Adrenal gland (tissue), 12 donors: ENCODE results near the gene POLR2M. TPM values are rescaled to one million over a fixed set of nuclear protein-coding genes. Genes with fewer than 3 reads are reported as not detected.

ENCODE experiments used
- DNase-seq, 7 donors: peaks; one replicate each; pipeline ENCODE4 v3.0.0-alpha.2; 2019 to 2020
- H3K27ac ChIP-seq, 5 donors: fragments of 200-600 bp; sonication (generic) in 4 of 5; 1 replicate in 3 of 5; 2 replicates in 2 of 5; pipeline versions ENCODE4 v1.5.1 to v1.8.0; 2016 to 2020; ENCODE audit warnings: mild to moderate bottlenecking in 1 of 5
- H3K27me3 ChIP-seq: fragments of 200-600 bp; 2 replicates; pipeline ENCODE4 v1.8.0; 2021
- H3K36me3 ChIP-seq, 2 donors: fragments of 200-600 bp; replicated peaks in 1 of 2; 1 replicate in 1 of 2; 2 replicates in 1 of 2; pipeline versions ENCODE4 v1.5.1 to v1.8.0; 2018 to 2022
- H3K4me1 ChIP-seq, 2 donors: fragments of 200-600 bp; replicated peaks in 1 of 2; 1 replicate in 1 of 2; 2 replicates in 1 of 2; pipeline versions ENCODE4 v1.5.1 to v1.8.0; 2018 to 2021
- H3K4me3 ChIP-seq, 4 donors: fragments of 200-600 bp; sonication (generic) in 3 of 4; one replicate each; pipeline ENCODE4 v1.5.1; 2016 to 2018
- H3K9me3 ChIP-seq, 3 donors: fragments of 200-600 bp; sonication (generic) in 1 of 3; replicated peaks in 1 of 3; 1 replicate in 2 of 3; 2 replicates in 1 of 3; pipeline versions ENCODE4 v1.5.1 to v1.8.0; 2016 to 2021
- CTCF ChIP-seq, 6 experiments: fragments of 450-650 bp in 4 of 6; fragments of 200-600 bp in 2 of 6; sonication (generic) in 1 of 6; IDR thresholded peaks; 1 replicate in 5 of 6; 2 replicates in 1 of 6; pipeline versions ENCODE4 v1.5.1 to v1.8.0; 2016 to 2021; ENCODE audit warnings: antibody characterized with exemption in 6 of 6, mild to moderate bottlenecking in 2 of 6, moderate library complexity in 1 of 6
- POLR2A ChIP-seq, 2 donors: fragments of 450-650 bp; IDR thresholded peaks; one replicate each; pipeline ENCODE4 v1.6.1; 2017; ENCODE audit warnings: antibody characterized with exemption in 2 of 2, mild to moderate bottlenecking in 2 of 2, moderate library complexity in 1 of 2
- WGBS, 4 donors: extraction: QIAGEN DNeasy Blood & Tissue Kit in 2 of 4; methylation state at CpG; one replicate each; pipeline versions ENCODE4 v1.1.5 to v1.1.7; 2013 to 2017; 5-methylcytosine and 5-hydroxymethylcytosine counted together
- intact Hi-C, 2 donors: fragments of 100-400 bp; cut with DNase I; formaldehyde crosslinking; loops; one replicate each; pipeline versions ENCODE4 v1.14.1 to v1.15.0; 2022 to 2023
- polyA plus RNA-seq, 3 donors: library from polyadenylated mRNA; stranded (reverse); fragments of 200-250 nt in 2 of 3; fragments of 350-450 nt in 1 of 3; fragmentation: Illumina TruSeq in 1 of 3; extraction: RNeasy Lipid Tissue Mini Kit (QIAGEN cat#74804) in 1 of 3; gene quantifications; one replicate each; pipeline ENCODE4 v1.2.3, GENCODE V29; 2013 to 2014
- total RNA-seq, 9 donors: library from RNA; depleted of rRNA in 4 of 9; stranded (reverse); fragments of >200 nt in 4 of 9; fragments of 120-200 nt in 1 of 9; fragmentation: NEBNext Ultra II Directional in 1 of 9; extraction: Animal tissue kit (Norgen Biotek cat#: 25700) in 1 of 9; gene quantifications; one replicate each; pipeline versions ENCODE4 v1.1.0 to v1.2.4, GENCODE V29; 2013 to 2023
- donor health status: healthy with polysubstance abuse.
- donor health status: Bipolar disorder and iron deficiency.
- donor health status: DM: yes; HTN: yes; CAD: no.
- donor health status: DM: no; HTN: no; CAD: no.
- donor health status: DM: no; HTN: no; CAD: no.
- donor health status: DM: yes; HTN: yes; CAD: no.

Gene POLR2M
- total and polyA plus RNA-seq, 12 donors, result 21.0 to 404 (median 79.8) TPM

GRCh38 chr15:57703387-57703786, 3.1 kb upstream of the POLR2M start:
- intact Hi-C loops, result no loop called here

DNA sequence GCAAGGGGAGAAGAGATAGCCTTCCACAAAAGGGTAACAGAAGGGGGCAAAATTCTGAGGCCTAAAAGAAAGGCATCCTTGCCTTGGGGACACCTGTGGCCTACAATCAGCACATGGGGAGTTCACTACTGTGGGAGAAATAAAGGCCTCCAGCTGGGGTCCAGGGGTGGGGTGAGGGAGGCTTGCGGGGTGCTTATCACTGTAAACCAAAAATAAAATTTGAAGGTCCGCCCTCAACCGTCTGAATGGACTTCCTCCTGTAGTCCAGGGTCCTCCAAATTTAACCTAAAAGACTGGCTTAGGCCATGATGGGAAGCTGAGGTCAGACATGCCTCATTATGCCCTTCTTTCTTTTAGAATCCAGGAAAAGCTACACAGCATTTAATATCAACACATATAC, 2.1 kb upstream of the POLR2M start:
- Histone ChIP-seq H3K4me1 (peaks cover 6 to 40% of the 10 kb centered on the region in 2 donors), H3K4me3 (no peak overlapping the region), H3K27ac (no peak overlapping the region), H3K9me3 (no peaks in the 10 kb centered on the region), H3K27me3 (no peaks in the 10 kb centered on the region), H3K36me3 (no peaks in the 10 kb centered on the region)
- DNase-seq, result no peak
- 89 to 97% (median 93%) methylated on average over 3 of the region's 3 CpGs for WGBS, 4 donors
- intact Hi-C loops, result no loop called here
- TF ChIP-seq CTCF (IDR thresholded peaks at IDR 0.05) (no peak), POLR2A (IDR thresholded peaks at IDR 0.05) (no peak)

More at GRCh38 chr15:57703387-57703786, 3.1 kb upstream of the POLR2M start:
- no peaks in the 10 kb centered on the region for H3K9me3 ChIP-seq
- H3K27me3 ChIP-seq, result no peaks in the 10 kb centered on the region
- DNase-seq, result no peak
- H3K36me3 ChIP-seq, result no peaks in the 10 kb centered on the region
- 3 to 17% (median 12%) methylated on average over 2 of the region's 2 CpGs for WGBS, 4 donors
- TF ChIP-seq POLR2A (IDR thresholded peaks at IDR 0.05) (no peak), CTCF (IDR thresholded peaks at IDR 0.05) (no peak)
- H3K27ac ChIP-seq, result peak overlapping the region in 1 of 5 donors; percentile 53
- peaks cover 6 to 30% of the 10 kb centered on the region in 2 donors for H3K4me1 ChIP-seq
- H3K4me3 ChIP-seq, result no peak overlapping the region

DNA sequence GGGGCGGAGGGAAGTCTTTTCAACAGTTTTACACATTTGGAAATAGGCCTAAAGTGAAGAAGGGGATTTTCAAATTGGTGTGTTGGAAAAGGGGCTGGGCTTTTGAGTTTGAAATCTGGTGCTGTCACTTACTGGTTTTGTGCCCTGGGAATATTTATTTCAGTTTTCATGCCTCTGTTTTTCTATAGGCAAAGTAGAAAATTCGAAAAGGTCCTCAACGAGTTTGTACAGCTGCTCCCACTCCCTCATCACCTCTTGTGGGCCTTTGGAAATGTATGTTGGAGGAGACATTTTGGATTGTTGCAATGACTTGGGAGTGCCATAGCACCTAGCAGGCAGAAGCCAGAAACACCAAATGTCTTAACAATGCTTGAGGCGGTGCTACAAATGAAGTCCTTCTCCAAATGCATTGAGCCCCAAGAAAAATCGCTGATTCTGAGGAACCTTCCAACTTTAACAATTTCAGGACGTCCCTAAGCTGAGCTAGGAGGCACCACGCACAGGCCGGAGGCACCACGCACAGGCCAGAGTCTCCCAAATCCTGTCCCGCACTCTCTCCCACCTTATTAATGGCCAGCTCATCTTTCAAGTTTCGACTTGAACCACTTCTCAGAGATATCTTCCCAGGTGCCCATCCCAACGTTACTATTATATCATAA, 639 bp upstream of the POLR2M start:
- Histone ChIP-seq H3K4me1 (peaks cover 6 to 50% of the 10 kb centered on the region in 2 donors), H3K4me3 (peak overlapping the region in 3 of 4 donors; percentile 71 to 89 (median 87)), H3K36me3 (peaks cover 0 to 12% of the 10 kb centered on the region in 2 donors), H3K9me3 (no peaks in the 10 kb centered on the region), H3K27me3 (no peaks in the 10 kb centered on the region), H3K27ac (peak overlapping the region; percentile 79 to 96 (median 91))
- TF ChIP-seq CTCF (IDR thresholded peaks at IDR 0.05) (no peak), POLR2A (IDR thresholded peaks at IDR 0.05) (no peak)
- WGBS, 4 donors, result 79 to 83% (median 81%) methylated on average over 11 to 12 of the region's 12 CpGs
- no peak for DNase-seq
- intact Hi-C loops, result no loop called here

- Histone ChIP-seq H3K9me3 (no peaks in the 10 kb centered on the region), H3K4me1 (peaks cover 6 to 44% of the 10 kb centered on the region in 2 donors), H3K27ac (peak overlapping the region in 2 of 5 donors; percentile 30 to 96), H3K4me3 (peak overlapping the region in 2 of 4 donors; percentile 87 to 89), H3K36me3 (peaks cover 0 to 34% of the 10 kb centered on the region in 2 donors), H3K27me3 (no peaks in the 10 kb centered on the region)
- TF ChIP-seq POLR2A (IDR thresholded peaks at IDR 0.05) (no peak), CTCF (IDR thresholded peaks at IDR 0.05) (no peak)
- DNase-seq, result no peak
- intact Hi-C loops, result no loop called here
- 55 to 67% (median 62%) methylated on average over 4 of the region's 4 CpGs for WGBS, 4 donors
Measured at GRCh38 chr15:57708047-57708446, 1.5 kb downstream of the POLR2M start.
